ENCODE measurements around the gene TMEM91.

DNA sequence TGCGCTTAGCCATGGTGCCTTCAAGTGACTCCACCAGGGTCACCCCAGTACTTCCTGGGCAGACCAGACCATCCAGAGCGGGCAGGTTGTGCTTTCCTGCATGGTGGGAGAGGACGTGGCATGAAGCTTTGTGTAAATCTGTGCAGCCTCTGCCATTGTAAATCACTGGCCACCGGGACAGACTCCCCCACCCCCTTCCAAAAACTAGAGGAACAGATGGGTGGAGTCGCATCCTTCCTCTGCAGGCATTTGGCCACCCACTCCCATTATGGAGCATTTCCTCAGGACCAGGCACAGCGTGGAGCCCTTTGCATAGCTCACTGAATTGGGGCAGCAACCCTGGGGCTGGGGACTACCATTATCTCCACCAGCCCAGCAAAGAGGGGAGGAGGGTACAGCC, 29.4 kb downstream of the TMEM91 start:
- no peak for TF ChIP-seq EZH2 (optimal IDR thresholded peaks at IDR 0.05; ENCODE audit: low read depth, low read length)
- TF ChIP-seq, protein P1, sequence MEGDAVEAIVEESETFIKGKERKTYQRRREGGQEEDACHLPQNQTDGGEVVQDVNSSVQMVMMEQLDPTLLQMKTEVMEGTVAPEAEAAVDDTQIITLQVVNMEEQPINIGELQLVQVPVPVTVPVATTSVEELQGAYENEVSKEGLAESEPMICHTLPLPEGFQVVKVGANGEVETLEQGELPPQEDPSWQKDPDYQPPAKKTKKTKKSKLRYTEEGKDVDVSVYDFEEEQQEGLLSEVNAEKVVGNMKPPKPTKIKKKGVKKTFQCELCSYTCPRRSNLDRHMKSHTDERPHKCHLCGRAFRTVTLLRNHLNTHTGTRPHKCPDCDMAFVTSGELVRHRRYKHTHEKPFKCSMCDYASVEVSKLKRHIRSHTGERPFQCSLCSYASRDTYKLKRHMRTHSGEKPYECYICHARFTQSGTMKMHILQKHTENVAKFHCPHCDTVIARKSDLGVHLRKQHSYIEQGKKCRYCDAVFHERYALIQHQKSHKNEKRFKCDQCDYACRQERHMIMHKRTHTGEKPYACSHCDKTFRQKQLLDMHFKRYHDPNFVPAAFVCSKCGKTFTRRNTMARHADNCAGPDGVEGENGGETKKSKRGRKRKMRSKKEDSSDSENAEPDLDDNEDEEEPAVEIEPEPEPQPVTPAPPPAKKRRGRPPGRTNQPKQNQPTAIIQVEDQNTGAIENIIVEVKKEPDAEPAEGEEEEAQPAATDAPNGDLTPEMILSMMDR (IDR thresholded peaks at IDR 0.05; ENCODE audit: low read length), result no peak
